GM12872 (cell line): ENCODE results near the gene SLC25A21.

Source experiments
- TF ChIP-seq, protein P1 (sequence below): IDR thresholded peaks from 3 replicates; pipeline ENCODE4 v1.5.1; 2011; ENCODE audit warnings: low read depth, mild to moderate bottlenecking, low read length, moderate library complexity; ENCODE audit not compliant: insufficient read depth

SLC25A21 gene

GRCh38 chr14:37170993-37171392 is 1.4 kb downstream of the SLC25A21 start:
- TF ChIP-seq, protein P1, sequence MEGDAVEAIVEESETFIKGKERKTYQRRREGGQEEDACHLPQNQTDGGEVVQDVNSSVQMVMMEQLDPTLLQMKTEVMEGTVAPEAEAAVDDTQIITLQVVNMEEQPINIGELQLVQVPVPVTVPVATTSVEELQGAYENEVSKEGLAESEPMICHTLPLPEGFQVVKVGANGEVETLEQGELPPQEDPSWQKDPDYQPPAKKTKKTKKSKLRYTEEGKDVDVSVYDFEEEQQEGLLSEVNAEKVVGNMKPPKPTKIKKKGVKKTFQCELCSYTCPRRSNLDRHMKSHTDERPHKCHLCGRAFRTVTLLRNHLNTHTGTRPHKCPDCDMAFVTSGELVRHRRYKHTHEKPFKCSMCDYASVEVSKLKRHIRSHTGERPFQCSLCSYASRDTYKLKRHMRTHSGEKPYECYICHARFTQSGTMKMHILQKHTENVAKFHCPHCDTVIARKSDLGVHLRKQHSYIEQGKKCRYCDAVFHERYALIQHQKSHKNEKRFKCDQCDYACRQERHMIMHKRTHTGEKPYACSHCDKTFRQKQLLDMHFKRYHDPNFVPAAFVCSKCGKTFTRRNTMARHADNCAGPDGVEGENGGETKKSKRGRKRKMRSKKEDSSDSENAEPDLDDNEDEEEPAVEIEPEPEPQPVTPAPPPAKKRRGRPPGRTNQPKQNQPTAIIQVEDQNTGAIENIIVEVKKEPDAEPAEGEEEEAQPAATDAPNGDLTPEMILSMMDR = no peak

GRCh38 chr14:37170237-37170636 is 2.2 kb downstream of the SLC25A21 start:
- TF ChIP-seq, protein P1 = no peak

DNA sequence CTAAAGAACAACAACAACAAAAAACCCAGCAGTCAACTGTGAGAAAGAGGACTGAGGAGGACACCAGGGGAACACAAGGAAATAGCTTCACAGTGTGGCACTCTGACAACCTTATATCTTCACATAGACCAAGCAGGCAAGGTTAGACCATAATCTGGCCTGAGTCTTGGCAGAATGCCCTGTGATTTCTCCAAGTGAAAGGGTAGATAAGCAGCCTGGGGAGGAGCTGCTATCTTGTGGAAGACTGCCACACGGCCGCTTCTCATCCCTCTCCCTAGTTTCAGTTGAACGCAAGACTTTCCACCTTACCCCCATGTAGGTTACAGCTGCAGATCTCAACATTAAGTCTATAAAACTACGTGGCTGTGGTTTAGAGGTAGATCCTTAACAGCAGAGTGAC is 3.7 kb downstream of the SLC25A21 start:
- TF ChIP-seq, protein P1 = no peak

DNA sequence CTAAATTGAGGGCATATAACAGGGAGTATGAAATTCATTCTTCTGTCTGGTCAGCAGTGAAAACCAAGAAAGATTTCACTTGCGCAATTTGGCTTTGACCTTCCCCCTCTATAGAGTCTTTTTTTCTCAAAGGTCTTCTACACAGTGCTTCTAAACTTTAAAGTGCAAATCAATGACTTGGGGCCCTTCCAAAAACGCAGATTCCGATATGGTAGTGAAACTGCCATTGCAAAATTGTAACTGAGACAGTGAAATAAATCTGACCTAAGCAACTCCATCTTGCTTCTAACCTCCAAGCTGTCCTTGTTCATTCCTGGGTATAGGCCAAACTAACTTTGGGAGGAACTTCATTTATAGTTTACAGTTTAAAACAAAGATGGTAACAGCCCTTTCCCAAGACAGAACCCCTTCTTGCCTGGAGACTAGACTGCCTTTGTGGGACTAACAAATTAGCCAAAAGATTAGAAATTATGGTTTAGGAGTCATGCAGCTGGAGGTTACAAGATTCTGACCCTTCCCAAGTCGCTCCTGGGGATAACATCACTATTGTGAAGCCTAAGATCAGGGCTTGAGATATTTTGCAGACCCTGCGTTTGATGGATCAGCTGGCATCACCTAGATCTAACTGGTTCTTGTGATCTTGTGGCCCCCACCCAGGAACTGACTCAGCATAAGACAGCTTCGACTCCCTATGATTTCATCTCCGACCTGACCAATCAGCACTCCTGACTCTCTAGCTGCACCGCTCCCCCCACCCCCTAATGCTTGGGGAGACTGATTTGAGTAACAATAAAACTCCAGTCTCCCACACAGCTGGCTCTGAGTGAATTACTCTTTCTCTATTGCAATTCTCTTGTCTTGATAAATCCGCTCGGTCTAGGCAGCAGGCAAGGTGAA is 5.0 kb downstream of the SLC25A21 start:
- TF ChIP-seq, protein P1 = no peak

DNA sequence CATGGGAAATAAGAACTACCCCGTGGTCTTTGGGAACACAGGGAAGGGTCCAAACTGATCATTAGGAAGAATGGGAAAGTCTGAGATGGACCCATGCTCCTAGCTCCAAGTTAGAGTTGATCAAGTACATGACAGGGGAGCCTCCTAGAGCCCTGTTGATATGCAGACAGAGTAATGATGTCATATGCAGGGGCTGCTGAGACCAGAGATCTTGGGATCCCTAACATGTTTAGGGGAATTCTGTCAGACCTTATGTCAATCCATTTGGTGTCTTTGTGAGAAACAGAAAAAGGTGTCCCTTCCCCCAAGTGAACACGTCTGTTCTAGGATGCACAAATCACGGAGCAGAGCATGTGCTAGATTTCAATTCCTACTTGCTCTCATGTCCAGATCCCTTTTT is 6.6 kb downstream of the SLC25A21 start:
- TF ChIP-seq, protein P1 = no peak

- TF ChIP-seq, protein P1 = no peak
Observed at GRCh38 chr14:37157987-37158386, 14.4 kb downstream of the SLC25A21 start.

DNA sequence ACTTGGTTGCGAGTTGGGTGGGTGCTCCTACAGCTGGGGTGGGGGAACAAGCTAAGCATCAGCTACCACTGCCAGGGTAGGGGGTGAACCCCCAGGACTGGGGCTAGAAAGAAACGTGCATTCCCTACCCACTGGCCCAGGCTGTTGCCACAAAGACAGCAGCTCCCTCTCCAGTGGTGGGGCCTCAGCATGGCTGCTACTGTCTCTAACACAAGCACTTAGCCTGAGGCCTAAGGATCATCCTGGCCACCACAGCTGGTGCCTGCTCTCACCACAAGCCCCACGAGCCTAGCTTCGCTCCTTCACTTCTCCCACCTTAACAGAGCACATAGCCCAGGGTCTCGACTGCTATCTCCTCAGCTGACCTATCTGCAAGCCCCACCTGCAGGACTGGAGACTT is 18.9 kb downstream of the SLC25A21 start:
- TF ChIP-seq, protein P1 = no peak
